Transverse colon (tissue), 4 donors: ENCODE data around the gene JSRP1. TPM values are rescaled to one million over a fixed set of nuclear protein-coding genes. Genes with fewer than 3 reads are reported as not detected.
"Not testable (repeated sequence)": the region's sequence is repeated elsewhere in the genome, so short reads cannot be mapped to it uniquely, and the experiment has no call there.

Experiments
- DNase-seq: peaks from one replicate; pipeline ENCODE4 v3.0.0-alpha.2; 2019
- H3K27ac ChIP-seq, 4 donors: fragments of 200-600 bp; sonication (generic); 2 replicates each; pipeline ENCODE4 v1.5.1; 2016 to 2018; ENCODE audit warnings: inconsistent platforms in 4 of 4
- H3K27me3 ChIP-seq: fragments of 200-600 bp; sonication (generic); 2 replicates; pipeline ENCODE4 v1.5.1; 2017; ENCODE audit warnings: inconsistent platforms
- H3K36me3 ChIP-seq, 4 donors: fragments of 200-600 bp; sonication (generic); 2 replicates each; pipeline ENCODE4 v1.5.1; 2017 to 2019; ENCODE audit warnings: inconsistent platforms in 4 of 4
- H3K4me1 ChIP-seq, 4 donors: fragments of 200-600 bp; sonication (generic); 2 replicates each; pipeline ENCODE4 v1.5.1; 2017 to 2020; ENCODE audit warnings: inconsistent platforms in 4 of 4
- H3K4me3 ChIP-seq, 4 donors: fragments of 200-600 bp; sonication (generic); 1 replicate in 1 of 4; 2 replicates in 3 of 4; pipeline versions ENCODE4 v1.5.1 to v1.6.1; 2017 to 2019; ENCODE audit warnings: inconsistent platforms in 4 of 4
- H3K9me3 ChIP-seq, 2 donors: fragments of 200-600 bp; sonication (generic); 2 replicates each; pipeline ENCODE4 v1.5.1; 2017 to 2019; ENCODE audit warnings: inconsistent platforms in 2 of 2
- EP300 ChIP-seq: sonication (generic); formaldehyde crosslinking; IDR thresholded peaks from one replicate; pipeline ENCODE4 v1.6.1; 2017; ENCODE audit warnings: antibody characterized with exemption, low read depth
- POLR2A ChIP-seq: fragments of 450-650 bp; IDR thresholded peaks from one replicate; pipeline ENCODE4 v1.6.1; 2016; ENCODE audit warnings: antibody characterized with exemption, mild to moderate bottlenecking, moderate library complexity
- POLR2AphosphoS5 ChIP-seq, 3 donors: sonication (generic); formaldehyde crosslinking; IDR thresholded peaks; one replicate each; pipeline ENCODE4 v1.6.1; 2016; ENCODE audit warnings: antibody characterized with exemption in 3 of 3
- WGBS, 2 donors: methylation state at CpG; one replicate each; pipeline ENCODE4 v1.1.5; 2018; ENCODE audit warnings: low coverage in 1 of 2; 5-methylcytosine and 5-hydroxymethylcytosine counted together
- in situ Hi-C, 4 donors: fragments of 200-750 bp; cut with MboI; loops; one replicate each; pipeline versions ENCODE4 v1.15.0 to v1.15.1; 2017; ENCODE audit warnings: low sequenced_read_pairs in 3 of 4, low pct_ligation_motif_present in 1 of 4, low pct_unique_long_range_greater_than_20kb in 1 of 4
- intact Hi-C: fragments of 100-400 bp; cut with DNase I; formaldehyde crosslinking; loops from one replicate; pipeline ENCODE4 v1.15.1; 2023; ENCODE audit warnings: low total_unique reads
- total RNA-seq, 4 donors: library from RNA; depleted of rRNA; stranded (reverse); fragments of >200 nt; gene quantifications; one replicate each; pipeline ENCODE4 v1.1.0, GENCODE V29; 2016
- TF ChIP-seq, protein P1 (sequence below), 5 experiments: fragments of 200-600 bp in 3 of 5; fragments of 450-650 bp in 2 of 5; sonication (generic) in 3 of 5; IDR thresholded peaks; 1 replicate in 2 of 5; 2 replicates in 3 of 5; pipeline ENCODE4 v1.5.1; 2016 to 2017; ENCODE audit warnings: antibody characterized with exemption in 5 of 5, inconsistent platforms in 3 of 5, mild to moderate bottlenecking in 2 of 5, moderate library complexity in 1 of 5

Gene JSRP1
- total RNA-seq, 4 donors from 2014 or later: 5.6 TPM; not detected in 3

DNA sequence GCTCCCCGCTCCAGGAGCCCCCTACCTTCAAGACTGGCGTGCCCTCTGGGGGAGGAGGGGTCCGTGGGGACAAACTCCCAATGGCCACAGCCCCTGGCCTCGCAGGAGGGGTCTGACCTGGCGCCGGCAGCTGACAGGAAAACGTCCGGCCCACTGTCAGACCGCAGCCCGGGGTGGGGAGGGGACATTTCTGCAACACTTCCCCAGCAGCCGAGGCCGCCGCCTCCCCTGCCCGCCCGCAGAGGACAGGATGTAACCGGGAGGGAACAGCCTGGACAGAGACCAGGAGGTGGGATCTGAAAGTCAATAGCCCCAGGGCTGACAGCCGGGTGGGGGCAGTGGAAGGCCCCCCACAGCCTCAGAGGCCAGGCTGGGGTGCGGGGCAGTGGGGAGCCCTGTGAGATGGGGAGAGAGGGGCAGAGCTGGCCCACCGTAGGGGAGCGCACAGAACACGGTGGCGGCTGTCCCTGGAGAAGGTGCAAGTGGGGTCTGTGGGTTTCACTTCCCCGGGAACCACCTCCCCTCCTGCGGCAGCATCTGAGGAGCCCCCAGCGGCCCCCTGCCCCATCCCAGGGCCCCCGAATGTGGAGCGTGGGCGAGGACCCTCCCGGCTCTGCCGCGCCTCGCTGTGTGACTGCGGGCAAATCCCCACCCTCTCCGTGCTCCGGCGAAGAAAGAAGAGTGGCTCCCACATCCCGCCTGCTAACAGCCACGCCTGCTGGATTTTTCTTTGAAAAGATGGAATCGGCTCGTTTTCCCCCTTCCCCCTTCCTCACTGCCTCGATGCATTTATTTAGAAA, 26.0 kb upstream of the JSRP1 start, which contains the start of gene PEAK3:
PEAK3 (minus strand) TSS at position 114 of the 800 bp plus-strand sequence. CDS start 1,244 bp downstream, outside the sequence.
- TF ChIP-seq POLR2A (no peak), POLR2AphosphoS5 (IDR thresholded peaks at IDR 0.05) (peak in 1 of 3 donors; percentile 41)
- H3K4me3 ChIP-seq: peak within 1 kb of the TSS in 3 of 4 donors; percentile 1 to 38 (median 26)
- peaks cover 0 to 23% (median 11%) of the 10 kb centered on the region in 4 donors for H3K4me1 ChIP-seq
- in situ Hi-C loops: loop anchor here in 2 of 4 donors (25.0 kb wide), 1 partner anchor 105 kb away; no protein-coding TSS in a partner anchor
- peaks cover 36% of the 10 kb centered on the region for H3K27me3 ChIP-seq
- no peaks in the 10 kb centered on the region for H3K9me3 ChIP-seq
- intact Hi-C loops: loop anchor here (2.0 to 10.0 kb wide), 2 partner anchors 609 to 1903 kb away; partner anchors contain the start of genes ANKRD24 and SIRT6
- H3K27ac ChIP-seq: peak within 1 kb of the TSS; percentile 22 to 56 (median 42)
- 21 to 45% methylated on average over 4 to 38 of the region's 41 CpGs for WGBS, 2 donors
- DNase-seq: peak; percentile 79
- no peaks in the 10 kb centered on the region for H3K36me3 ChIP-seq

DNA sequence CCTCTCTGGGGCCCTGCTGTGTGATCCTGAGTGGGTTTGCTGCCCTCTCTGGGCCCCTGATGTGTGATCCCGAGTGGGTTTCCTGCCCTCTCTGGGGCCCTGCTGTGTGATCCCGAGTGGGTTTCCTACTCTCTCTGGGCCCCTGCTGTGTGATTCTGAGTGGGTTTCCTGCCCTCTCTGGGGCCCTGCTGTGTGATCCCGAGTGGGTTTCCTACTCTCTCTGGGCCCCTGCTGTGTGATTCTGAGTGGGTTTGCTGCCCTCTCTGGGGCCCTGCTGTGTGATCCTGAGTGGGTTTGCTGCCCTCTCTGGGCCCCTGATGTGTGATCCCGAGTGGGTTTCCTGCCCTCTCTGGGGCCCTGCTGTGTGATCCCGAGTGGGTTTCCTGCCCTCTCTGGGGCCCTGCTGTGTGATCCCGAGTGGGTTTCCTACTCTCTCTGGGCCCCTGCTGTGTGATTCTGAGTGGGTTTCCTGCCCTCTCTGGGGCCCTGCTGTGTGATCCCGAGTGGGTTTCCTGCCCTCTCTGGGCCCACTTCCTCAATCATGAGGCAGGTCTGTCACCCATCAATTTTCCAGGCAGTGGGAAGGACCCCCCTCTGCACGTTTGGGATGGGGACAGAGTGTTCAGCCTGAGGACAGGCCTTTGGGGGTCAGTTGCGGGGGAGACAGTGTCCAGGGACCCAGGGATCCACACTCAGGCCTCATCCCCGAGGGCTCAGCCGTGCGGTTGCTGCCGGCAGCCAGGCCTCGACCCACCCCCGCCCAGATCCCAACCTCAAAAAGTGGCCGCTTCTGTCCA, 25.2 kb upstream of the JSRP1 start:
- 0 to 28% methylated on average over 1 to 12 of the region's 16 CpGs for WGBS, 2 donors
- H3K36me3 ChIP-seq, DNase-seq, H3K9me3 ChIP-seq: not testable (repeated sequence)
- in situ Hi-C loops (loop anchor here in 2 of 4 donors (25.0 kb wide), 1 partner anchor 106 kb away; no protein-coding TSS in a partner anchor), intact Hi-C loops (loop anchor here (2.0 to 10.0 kb wide), 2 partner anchors 609 to 1903 kb away; partner anchors contain the start of genes ANKRD24 and SIRT6)
- Histone ChIP-seq H3K4me3 (peak overlapping the region in 3 of 4 donors; percentile 1 to 38 (median 26)), H3K27ac (peak overlapping the region; percentile 22 to 56 (median 42)), H3K27me3 (peaks cover 31% of the 10 kb centered on the region), H3K4me1 (peaks cover under 1 to 29% (median 12%) of the 10 kb centered on the region in 4 donors)

DNA sequence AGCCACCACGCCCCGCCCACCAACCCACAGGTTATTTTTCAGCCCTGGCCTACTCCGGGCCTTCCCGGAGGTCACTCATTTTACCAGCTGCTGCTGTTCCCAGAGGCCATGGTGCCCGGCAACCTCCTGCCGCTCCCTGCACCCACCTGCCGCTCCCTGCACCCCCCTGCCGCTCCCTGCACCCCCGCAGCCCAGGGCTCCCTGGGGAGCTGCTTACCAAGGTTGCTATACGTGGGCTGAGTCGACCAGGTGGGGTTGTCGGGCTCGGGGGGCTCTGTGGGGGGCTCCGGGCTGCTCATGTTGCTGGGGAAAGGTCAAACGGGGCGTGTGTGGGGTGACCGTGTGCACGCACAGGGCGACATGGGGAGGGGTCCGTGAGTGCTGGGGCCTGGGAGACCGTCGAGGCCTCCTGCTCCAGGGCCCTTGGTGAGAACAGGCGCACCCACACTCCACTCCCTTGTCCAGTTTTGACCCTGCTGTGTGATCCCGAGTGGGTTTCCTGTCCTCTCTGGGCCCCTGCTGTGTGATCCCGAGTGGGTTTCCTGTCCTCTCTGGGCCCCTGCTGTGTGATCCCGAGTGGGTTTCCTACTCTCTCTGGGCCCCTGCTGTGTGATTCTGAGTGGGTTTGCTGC, 24.5 kb upstream of the JSRP1 start:
- H3K4me1 ChIP-seq: peaks cover 4 to 36% (median 19%) of the 10 kb centered on the region in 4 donors
- no peak for TF ChIP-seq EP300
- TF ChIP-seq POLR2AphosphoS5 (IDR thresholded peaks at IDR 0.05): no peak
- TF ChIP-seq POLR2A: no peak
- TF ChIP-seq, protein P1, sequence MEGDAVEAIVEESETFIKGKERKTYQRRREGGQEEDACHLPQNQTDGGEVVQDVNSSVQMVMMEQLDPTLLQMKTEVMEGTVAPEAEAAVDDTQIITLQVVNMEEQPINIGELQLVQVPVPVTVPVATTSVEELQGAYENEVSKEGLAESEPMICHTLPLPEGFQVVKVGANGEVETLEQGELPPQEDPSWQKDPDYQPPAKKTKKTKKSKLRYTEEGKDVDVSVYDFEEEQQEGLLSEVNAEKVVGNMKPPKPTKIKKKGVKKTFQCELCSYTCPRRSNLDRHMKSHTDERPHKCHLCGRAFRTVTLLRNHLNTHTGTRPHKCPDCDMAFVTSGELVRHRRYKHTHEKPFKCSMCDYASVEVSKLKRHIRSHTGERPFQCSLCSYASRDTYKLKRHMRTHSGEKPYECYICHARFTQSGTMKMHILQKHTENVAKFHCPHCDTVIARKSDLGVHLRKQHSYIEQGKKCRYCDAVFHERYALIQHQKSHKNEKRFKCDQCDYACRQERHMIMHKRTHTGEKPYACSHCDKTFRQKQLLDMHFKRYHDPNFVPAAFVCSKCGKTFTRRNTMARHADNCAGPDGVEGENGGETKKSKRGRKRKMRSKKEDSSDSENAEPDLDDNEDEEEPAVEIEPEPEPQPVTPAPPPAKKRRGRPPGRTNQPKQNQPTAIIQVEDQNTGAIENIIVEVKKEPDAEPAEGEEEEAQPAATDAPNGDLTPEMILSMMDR (IDR thresholded peaks at IDR 0.05): no peak
- WGBS, 2 donors: 69% methylated on average over 24 of the region's 26 CpGs; no CpG with 5 or more reads in 1 of the 2 donors
- DNase-seq: no peak
- H3K27ac ChIP-seq: no peak overlapping the region
- in situ Hi-C loops: loop anchor here in 2 of 4 donors (25.0 kb wide), 1 partner anchor 107 kb away; no protein-coding TSS in a partner anchor
- H3K27me3 ChIP-seq: peaks cover 31% of the 10 kb centered on the region
- intact Hi-C loops: loop anchor here (10.0 kb wide), 1 partner anchor 1904 kb away; the partner anchor contains the start of genes ANKRD24 and SIRT6
- no peaks in the 10 kb centered on the region for H3K36me3 ChIP-seq
- H3K4me3 ChIP-seq: no peak overlapping the region
- H3K9me3 ChIP-seq: no peaks in the 10 kb centered on the region

DNA sequence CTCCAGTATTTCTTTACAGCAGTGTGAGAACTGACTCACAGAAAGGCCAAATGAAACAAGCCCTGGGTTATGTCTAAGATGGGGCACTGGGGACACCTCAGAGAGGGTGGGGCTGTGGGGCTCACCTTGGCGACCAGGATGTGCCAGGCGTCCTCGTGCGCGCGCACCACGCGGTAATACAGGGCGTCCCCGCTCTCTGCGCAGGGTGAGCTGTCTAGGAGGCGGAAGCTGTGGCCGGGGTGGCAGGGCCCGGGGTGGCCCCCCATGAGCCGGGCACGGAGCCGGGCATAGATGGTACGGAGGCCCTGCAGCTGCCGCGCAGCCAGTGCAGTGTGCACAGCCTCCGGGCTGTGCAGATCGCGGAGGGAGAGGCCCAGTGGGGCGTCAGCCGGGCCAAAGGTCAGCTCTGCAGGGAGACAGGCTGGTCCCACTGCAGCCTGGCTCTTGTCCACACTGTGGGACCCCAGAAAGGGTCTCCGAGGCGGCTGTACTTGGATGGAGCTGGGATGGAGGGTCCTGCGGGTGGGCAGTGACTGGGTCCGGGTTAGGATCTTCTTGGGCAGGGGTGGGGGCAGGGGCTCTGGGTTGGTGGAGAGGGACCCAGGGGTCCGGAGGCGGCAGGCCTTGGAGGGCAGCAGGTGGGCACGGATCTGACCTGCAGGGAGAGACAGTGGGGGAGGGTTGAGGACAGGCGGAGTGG, 22.4 kb upstream of the JSRP1 start:
- intact Hi-C loops (no loop called here), in situ Hi-C loops (loop anchor here in 2 of 4 donors (25.0 kb wide), 1 partner anchor 109 kb away; no protein-coding TSS in a partner anchor)
- no peaks in the 10 kb centered on the region for H3K36me3 ChIP-seq
- no peak overlapping the region for H3K4me3 ChIP-seq
- H3K27ac ChIP-seq: no peak overlapping the region
- WGBS, 2 donors: 61% methylated on average over 32 of the region's 33 CpGs; no CpG with 5 or more reads in 1 of the 2 donors
- DNase-seq: peak; percentile 66
- no peaks in the 10 kb centered on the region for H3K9me3 ChIP-seq
- H3K4me1 ChIP-seq: peaks cover 15 to 56% (median 35%) of the 10 kb centered on the region in 4 donors
- TF ChIP-seq EP300 (no peak), POLR2AphosphoS5 (IDR thresholded peaks at IDR 0.05) (no peak), POLR2A (no peak)
- TF ChIP-seq, protein P1 (IDR thresholded peaks at IDR 0.05): no peak
- peaks cover 26% of the 10 kb centered on the region for H3K27me3 ChIP-seq
